SK-N-SH (cell line): Measurements from ENCODE around the gene ATP2A3.

Experiments used
- EP300 ChIP-seq, 2 experiments: IDR thresholded peaks; 2 replicates each; pipeline versions ENCODE4 v1.4.0 to v1.6.1; 2012; ENCODE audit warnings: borderline replicate concordance in 1 of 2, low read depth in 1 of 2, low read length in 1 of 2
- EZH2phosphoT487 ChIP-seq: fragments of 200-600 bp; sonication (generic); IDR thresholded peaks from 2 replicates; pipeline ENCODE4 v1.6.1; 2017; ENCODE audit warnings: low read depth, mixed run types, mild to moderate bottlenecking, antibody characterized with exemption, moderate library complexity, borderline replicate concordance
- IRF3 ChIP-seq: fragments of 150-350 bp; IDR thresholded peaks from 2 replicates; pipeline ENCODE4 v1.6.1; 2016; ENCODE audit warnings: mild to moderate bottlenecking, low read depth, low read length
- JUND ChIP-seq: IDR thresholded peaks from 2 replicates; pipeline ENCODE4 v1.4.0; 2012
- MAX ChIP-seq: IDR thresholded peaks from 2 replicates; pipeline ENCODE4 v1.4.0; 2012; ENCODE audit warnings: low read depth
- POLR2AphosphoS5 ChIP-seq: IDR thresholded peaks from 2 replicates; pipeline ENCODE4 v1.6.1; 2012; ENCODE audit warnings: low read depth, low read length
- RFX5 ChIP-seq: IDR thresholded peaks from 2 replicates; pipeline ENCODE4 v1.6.1; 2012; ENCODE audit warnings: mild to moderate bottlenecking, improper control_type of control experiment, low read length
- TEAD4 ChIP-seq: IDR thresholded peaks from 2 replicates; pipeline ENCODE4 v1.4.0; 2012; ENCODE audit warnings: mild to moderate bottlenecking, borderline replicate concordance; ENCODE audit not compliant: insufficient read depth
- TF ChIP-seq, protein P1 (sequence below): fragments of 200-600 bp; sonication (generic); IDR thresholded peaks from 2 replicates; pipeline ENCODE4 v1.6.1; 2017; ENCODE audit warnings: antibody characterized with exemption, mild to moderate bottlenecking, moderate library complexity

GRCh38 chr17:3910420-3911270 is 53.6 kb downstream of the ATP2A3 start:
- TF ChIP-seq, protein P1, sequence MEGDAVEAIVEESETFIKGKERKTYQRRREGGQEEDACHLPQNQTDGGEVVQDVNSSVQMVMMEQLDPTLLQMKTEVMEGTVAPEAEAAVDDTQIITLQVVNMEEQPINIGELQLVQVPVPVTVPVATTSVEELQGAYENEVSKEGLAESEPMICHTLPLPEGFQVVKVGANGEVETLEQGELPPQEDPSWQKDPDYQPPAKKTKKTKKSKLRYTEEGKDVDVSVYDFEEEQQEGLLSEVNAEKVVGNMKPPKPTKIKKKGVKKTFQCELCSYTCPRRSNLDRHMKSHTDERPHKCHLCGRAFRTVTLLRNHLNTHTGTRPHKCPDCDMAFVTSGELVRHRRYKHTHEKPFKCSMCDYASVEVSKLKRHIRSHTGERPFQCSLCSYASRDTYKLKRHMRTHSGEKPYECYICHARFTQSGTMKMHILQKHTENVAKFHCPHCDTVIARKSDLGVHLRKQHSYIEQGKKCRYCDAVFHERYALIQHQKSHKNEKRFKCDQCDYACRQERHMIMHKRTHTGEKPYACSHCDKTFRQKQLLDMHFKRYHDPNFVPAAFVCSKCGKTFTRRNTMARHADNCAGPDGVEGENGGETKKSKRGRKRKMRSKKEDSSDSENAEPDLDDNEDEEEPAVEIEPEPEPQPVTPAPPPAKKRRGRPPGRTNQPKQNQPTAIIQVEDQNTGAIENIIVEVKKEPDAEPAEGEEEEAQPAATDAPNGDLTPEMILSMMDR = no peak
- TF ChIP-seq POLR2AphosphoS5 = no peak
- no peak for TF ChIP-seq EP300 (IDR thresholded peaks at IDR 0.05; ENCODE audit: borderline replicate concordance in 1 of 2, low read depth in 1 of 2, low read length in 1 of 2)
- no peak for TF ChIP-seq TEAD4
- no peak for TF ChIP-seq MAX
- TF ChIP-seq EZH2phosphoT487 = no peak
- TF ChIP-seq IRF3 = no peak
- TF ChIP-seq JUND = no peak
- no peak for TF ChIP-seq RFX5
